Measurements from ENCODE around the gene DHRSX. TPM values are rescaled to one million over a fixed set of nuclear protein-coding genes. Genes with fewer than 3 reads are reported as not detected.

The DHRSX gene
- total and polyA plus RNA-seq, 2 experiments from 2014 or later, result 37.2 to 71.7 TPM

DNA sequence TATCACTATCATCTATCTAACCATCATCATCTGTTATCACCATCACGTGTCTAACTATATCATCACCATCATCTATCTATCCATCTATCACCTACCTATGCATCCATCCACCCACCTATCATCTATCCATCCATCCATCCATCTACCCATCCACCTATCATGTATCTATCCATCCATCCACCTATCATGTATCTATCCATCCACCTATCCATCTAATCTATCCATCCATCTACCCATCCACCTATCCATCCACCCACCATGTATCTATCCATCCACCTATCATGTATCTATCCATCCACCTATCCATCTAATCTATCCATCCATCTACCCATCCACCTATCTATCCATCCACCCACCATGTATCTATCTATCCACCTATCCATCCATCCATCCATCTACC is 316.7 kb downstream of the DHRSX start:
- TF ChIP-seq EZH2 (IDR thresholded peaks at IDR 0.05; ENCODE audit: borderline replicate concordance) (no peak), EZH2phosphoT487 (IDR thresholded peaks at IDR 0.05; ENCODE audit: low read depth, severe bottlenecking, unreplicated experiment) (no peak)
- TF ChIP-seq, protein P1, sequence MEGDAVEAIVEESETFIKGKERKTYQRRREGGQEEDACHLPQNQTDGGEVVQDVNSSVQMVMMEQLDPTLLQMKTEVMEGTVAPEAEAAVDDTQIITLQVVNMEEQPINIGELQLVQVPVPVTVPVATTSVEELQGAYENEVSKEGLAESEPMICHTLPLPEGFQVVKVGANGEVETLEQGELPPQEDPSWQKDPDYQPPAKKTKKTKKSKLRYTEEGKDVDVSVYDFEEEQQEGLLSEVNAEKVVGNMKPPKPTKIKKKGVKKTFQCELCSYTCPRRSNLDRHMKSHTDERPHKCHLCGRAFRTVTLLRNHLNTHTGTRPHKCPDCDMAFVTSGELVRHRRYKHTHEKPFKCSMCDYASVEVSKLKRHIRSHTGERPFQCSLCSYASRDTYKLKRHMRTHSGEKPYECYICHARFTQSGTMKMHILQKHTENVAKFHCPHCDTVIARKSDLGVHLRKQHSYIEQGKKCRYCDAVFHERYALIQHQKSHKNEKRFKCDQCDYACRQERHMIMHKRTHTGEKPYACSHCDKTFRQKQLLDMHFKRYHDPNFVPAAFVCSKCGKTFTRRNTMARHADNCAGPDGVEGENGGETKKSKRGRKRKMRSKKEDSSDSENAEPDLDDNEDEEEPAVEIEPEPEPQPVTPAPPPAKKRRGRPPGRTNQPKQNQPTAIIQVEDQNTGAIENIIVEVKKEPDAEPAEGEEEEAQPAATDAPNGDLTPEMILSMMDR (IDR thresholded peaks at IDR 0.05; ENCODE audit: poor library complexity), result no peak
- no peaks in the 10 kb centered on the region for H3K4me1 ChIP-seq (ENCODE audit: insufficient read depth)
- no peaks in the 10 kb centered on the region for H3K36me3 ChIP-seq (replicated peaks; ENCODE audit: insufficient read depth, low read depth)
- no peak for DNase-seq (ENCODE audit: low spot score)
- H3K9me3 ChIP-seq (ENCODE audit: low read depth), result no peaks in the 10 kb centered on the region
- H3K27me3 ChIP-seq, result no peaks in the 10 kb centered on the region
- H2AFZ ChIP-seq, result no peak overlapping the region
- H3K27ac ChIP-seq, result no peak overlapping the region
- no peaks in the 10 kb centered on the region for H3K79me2 ChIP-seq
- WGBS (ENCODE audit: low lambda C conversion rate, missing lambda C conversion rate), result 87% methylated on average over 1 of the region's 1 CpG
- no peak overlapping the region for H3K4me2 ChIP-seq
- H4K20me1 ChIP-seq (ENCODE audit: insufficient read depth, poor library complexity, severe bottlenecking), result no peaks in the 10 kb centered on the region
- no peak overlapping the region for H3K4me3 ChIP-seq
- H3K9me2 ChIP-seq (replicated peaks; ENCODE audit: insufficient read depth), result no peaks in the 10 kb centered on the region

DNA sequence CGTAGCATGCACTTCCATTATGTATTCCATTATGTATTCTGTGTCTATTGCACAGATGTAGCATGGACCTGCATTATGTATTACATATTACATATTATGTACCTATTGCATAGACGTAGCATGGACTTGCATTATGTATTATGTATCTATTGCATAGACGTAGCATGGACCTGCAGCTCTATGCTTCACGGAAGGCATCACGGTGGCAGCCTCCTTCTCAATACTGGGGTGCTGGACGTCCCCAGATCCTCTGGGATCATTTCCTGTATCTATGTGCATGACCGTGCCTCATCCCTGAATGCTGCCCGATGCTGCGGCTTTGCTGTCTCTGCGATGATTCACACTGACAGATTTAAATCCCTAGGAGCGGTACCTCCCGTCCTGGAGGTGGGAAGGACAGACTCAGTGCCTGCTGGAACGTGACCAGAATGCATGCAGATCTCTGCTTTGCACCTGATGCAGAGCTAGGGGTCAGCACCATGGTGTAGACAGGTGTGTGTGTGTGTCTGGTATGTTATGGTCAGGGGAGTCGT is 317.5 kb downstream of the DHRSX start:
- WGBS (ENCODE audit: low lambda C conversion rate, missing lambda C conversion rate), result 73% methylated on average over 14 of the region's 14 CpGs
- H3K79me2 ChIP-seq, result no peaks in the 10 kb centered on the region

DNA sequence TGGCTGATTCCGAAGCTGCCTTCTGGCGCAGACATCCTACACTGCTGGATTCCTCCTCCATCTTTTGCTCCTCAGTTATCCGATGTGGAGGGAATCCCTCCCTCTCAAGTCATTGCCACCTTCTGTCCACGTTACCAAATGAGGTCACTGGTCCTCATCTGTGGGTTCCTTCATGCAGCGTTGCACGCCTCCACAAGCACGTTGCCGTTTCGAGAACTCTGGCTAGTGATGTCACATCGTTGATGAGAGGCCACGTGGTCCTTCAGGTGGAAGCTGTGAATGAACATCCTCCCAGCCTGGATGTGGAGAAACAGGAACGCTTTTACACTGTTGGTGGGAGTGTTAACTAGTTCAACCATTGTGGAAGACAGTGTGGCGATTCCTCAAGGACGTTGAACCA is 323.2 kb downstream of the DHRSX start:
- Histone ChIP-seq H3K4me2 (no peak overlapping the region), H3K4me1 (ENCODE audit: insufficient read depth) (no peaks in the 10 kb centered on the region), H3K79me2 (no peaks in the 10 kb centered on the region), H4K20me1 (ENCODE audit: insufficient read depth, poor library complexity, severe bottlenecking) (no peaks in the 10 kb centered on the region), H3K36me3 (replicated peaks; ENCODE audit: insufficient read depth, low read depth) (no peaks in the 10 kb centered on the region), H3K27me3 (no peaks in the 10 kb centered on the region), H2AFZ (no peak overlapping the region), H3K9me3 (ENCODE audit: low read depth) (no peaks in the 10 kb centered on the region), H3K4me3 (no peak overlapping the region), H3K27ac (no peak overlapping the region), H3K9me2 (replicated peaks; ENCODE audit: insufficient read depth) (no peaks in the 10 kb centered on the region)
- TF ChIP-seq, protein P1 (IDR thresholded peaks at IDR 0.05; ENCODE audit: poor library complexity), result no peak
- TF ChIP-seq EZH2phosphoT487 (IDR thresholded peaks at IDR 0.05; ENCODE audit: low read depth, severe bottlenecking, unreplicated experiment) (no peak), EZH2 (IDR thresholded peaks at IDR 0.05; ENCODE audit: borderline replicate concordance) (no peak)
- 97% methylated on average over 14 of the region's 14 CpGs for WGBS (ENCODE audit: low lambda C conversion rate, missing lambda C conversion rate)
- no peak for DNase-seq (ENCODE audit: low spot score)

More for the DNA sequence above, 317.5 kb downstream of the DHRSX start:
- Histone ChIP-seq H3K4me2 (no peak overlapping the region), H3K4me3 (no peak overlapping the region), H3K9me3 (ENCODE audit: low read depth) (no peaks in the 10 kb centered on the region), H3K9me2 (replicated peaks; ENCODE audit: insufficient read depth) (no peaks in the 10 kb centered on the region), H3K27ac (no peak overlapping the region), H3K36me3 (replicated peaks; ENCODE audit: insufficient read depth, low read depth) (no peaks in the 10 kb centered on the region), H3K27me3 (no peaks in the 10 kb centered on the region), H3K4me1 (ENCODE audit: insufficient read depth) (no peaks in the 10 kb centered on the region), H2AFZ (no peak overlapping the region), H4K20me1 (ENCODE audit: insufficient read depth, poor library complexity, severe bottlenecking) (no peaks in the 10 kb centered on the region)
- no peak for DNase-seq (ENCODE audit: low spot score)
- TF ChIP-seq EZH2 (IDR thresholded peaks at IDR 0.05; ENCODE audit: borderline replicate concordance), result no peak
- no peak for TF ChIP-seq EZH2phosphoT487 (IDR thresholded peaks at IDR 0.05; ENCODE audit: low read depth, severe bottlenecking, unreplicated experiment)
- TF ChIP-seq, protein P1 (IDR thresholded peaks at IDR 0.05; ENCODE audit: poor library complexity), result no peak
